SIG-M5 treated with dmso at 0.1 percent for 504 hours (cell line): Measurements from ENCODE around the gene DPP6.

Experiments
- DNase-seq: peaks from one replicate; lab custom pipeline; 2025; ENCODE audit not compliant: unreplicated experiment; lab: John Stamatoyannopoulos, UW

DPP6 gene

GRCh38 chr7:154746571-154747360 lies 694.6 kb downstream of the DPP6 start:
- no peak for DNase-seq

- no peak for DNase-seq
Observed at GRCh38 chr7:154748089-154748786, 696.0 kb downstream of the DPP6 start.

GRCh38 chr7:154750353-154750801 lies 698.2 kb downstream of the DPP6 start:
- no peak for DNase-seq

- no peak for DNase-seq
Observed at GRCh38 chr7:154753226-154753625, 701.0 kb downstream of the DPP6 start.

GRCh38 chr7:154757756-154758155 lies 705.6 kb downstream of the DPP6 start:
- DNase-seq, result no peak

- no peak for DNase-seq
Observed at GRCh38 chr7:154759989-154760388, 707.8 kb downstream of the DPP6 start.

- no peak for DNase-seq
Observed at GRCh38 chr7:154765118-154765517, 712.9 kb downstream of the DPP6 start.

GRCh38 chr7:154767142-154767541 lies 714.9 kb downstream of the DPP6 start:
- DNase-seq, result no peak

GRCh38 chr7:154767821-154768415 lies 715.7 kb downstream of the DPP6 start:
- DNase-seq, result no peak

GRCh38 chr7:154769001-154769400 lies 716.8 kb downstream of the DPP6 start:
- no peak for DNase-seq

GRCh38 chr7:154769527-154769926 lies 717.3 kb downstream of the DPP6 start:
- DNase-seq, result no peak

GRCh38 chr7:154770361-154770760 lies 718.2 kb downstream of the DPP6 start:
- no peak for DNase-seq

GRCh38 chr7:154770962-154771361 lies 718.8 kb downstream of the DPP6 start:
- no peak for DNase-seq

- no peak for DNase-seq
Observed at GRCh38 chr7:154774303-154774969, 722.2 kb downstream of the DPP6 start.

- no peak for DNase-seq
Observed at GRCh38 chr7:154775681-154776080, 723.5 kb downstream of the DPP6 start.

GRCh38 chr7:154776350-154776749 lies 724.2 kb downstream of the DPP6 start:
- no peak for DNase-seq

- no peak for DNase-seq
Observed at GRCh38 chr7:154777023-154777422, 724.8 kb downstream of the DPP6 start.

GRCh38 chr7:154777489-154777888 lies 725.3 kb downstream of the DPP6 start:
- no peak for DNase-seq

GRCh38 chr7:154777908-154778307 lies 725.7 kb downstream of the DPP6 start:
- DNase-seq, result no peak

GRCh38 chr7:154781369-154782303 lies 729.4 kb downstream of the DPP6 start:
- no peak for DNase-seq
